HepG2 (cell line): ENCODE data around the gene FJX1. TPM values are rescaled to one million over a fixed set of nuclear protein-coding genes. Genes with fewer than 3 reads are reported as not detected.
A peak's percentile ranks its signal among the peaks of the same experiment; 100 is the strongest.

Experiments
- FOXO1 ChIP-seq: sonication (generic); formaldehyde crosslinking; IDR thresholded peaks from 2 replicates; pipeline ENCODE4 v1.4.0; 2020; ENCODE audit warnings: missing genetic modification reagents
- HDAC2 ChIP-seq: sonication (generic); formaldehyde crosslinking; IDR thresholded peaks from 2 replicates; pipeline ENCODE4 v1.4.0; 2020; ENCODE audit warnings: missing genetic modification reagents
- HIVEP1 ChIP-seq: sonication (generic); formaldehyde crosslinking; IDR thresholded peaks from 2 replicates; pipeline ENCODE4 v1.4.0; 2020; ENCODE audit warnings: mild to moderate bottlenecking, missing genetic modification reagents
- HOXA3 ChIP-seq: sonication (generic); formaldehyde crosslinking; IDR thresholded peaks from 2 replicates; pipeline ENCODE4 v1.5.0; 2020; ENCODE audit warnings: missing genetic modification reagents
- IRX3 ChIP-seq: sonication (generic); formaldehyde crosslinking; IDR thresholded peaks from 2 replicates; pipeline ENCODE4 v1.8.1; 2023; ENCODE audit warnings: mild to moderate bottlenecking, low read depth, missing genetic modification reagents, borderline replicate concordance
- MAFG ChIP-seq: sonication (generic); formaldehyde crosslinking; IDR thresholded peaks from 2 replicates; pipeline ENCODE4 v1.5.1; 2020; ENCODE audit warnings: mild to moderate bottlenecking, missing genetic modification reagents
- MNT ChIP-seq: fragments of 450-650 bp; IDR thresholded peaks from 2 replicates; pipeline ENCODE4 v1.6.1; 2016
- PBX2 ChIP-seq: IDR thresholded peaks from 2 replicates; pipeline ENCODE4 v1.6.1; 2016; ENCODE audit warnings: control low read depth
- RAD21 ChIP-seq: fragments of 450-650 bp; formaldehyde crosslinking; IDR thresholded peaks from 2 replicates; pipeline ENCODE4 v1.5.0; 2020; ENCODE audit warnings: mild to moderate bottlenecking
- RNF2 ChIP-seq: fragments of 450-650 bp; conservative IDR thresholded peaks from 2 replicates; pipeline ENCODE4 v1.6.1; 2016; ENCODE audit warnings: low read depth
- UBTF ChIP-seq: sonication (generic); formaldehyde crosslinking; IDR thresholded peaks from 2 replicates; pipeline ENCODE4 v1.4.0; 2020; ENCODE audit warnings: mild to moderate bottlenecking, missing genetic modification reagents
- ZBTB44 ChIP-seq: sonication (generic); formaldehyde crosslinking; IDR thresholded peaks from 2 replicates; pipeline ENCODE4 v1.4.0; 2020; ENCODE audit warnings: missing genetic modification reagents
- ZFP37 ChIP-seq: sonication (generic); formaldehyde crosslinking; IDR thresholded peaks from 2 replicates; pipeline ENCODE4 v1.4.0; 2020; ENCODE audit warnings: missing genetic modification reagents, borderline replicate concordance
- ZFY ChIP-seq: sonication (generic); formaldehyde crosslinking; IDR thresholded peaks from 2 replicates; pipeline ENCODE4 v1.4.0; 2020; ENCODE audit warnings: missing genetic modification reagents
- ZNF496 ChIP-seq: sonication (generic); formaldehyde crosslinking; IDR thresholded peaks from 2 replicates; pipeline ENCODE4 v1.8.1; 2023; ENCODE audit warnings: mild to moderate bottlenecking, moderate library complexity, missing genetic modification reagents; ENCODE audit not compliant: insufficient replicate concordance
- ZNF574 ChIP-seq: sonication (generic); formaldehyde crosslinking; IDR thresholded peaks from 2 replicates; pipeline ENCODE4 v1.4.0; 2020; ENCODE audit warnings: missing genetic modification reagents
- ZNF577 ChIP-seq: sonication (generic); formaldehyde crosslinking; IDR thresholded peaks from 2 replicates; pipeline ENCODE4 v1.4.0; 2020; ENCODE audit warnings: mild to moderate bottlenecking, low read depth, missing genetic modification reagents, borderline replicate concordance
- ZNF773 ChIP-seq: sonication (generic); formaldehyde crosslinking; IDR thresholded peaks from 2 replicates; pipeline ENCODE4 v1.4.0; 2020; ENCODE audit warnings: missing genetic modification reagents, borderline replicate concordance
- ZNF777 ChIP-seq: sonication (generic); formaldehyde crosslinking; IDR thresholded peaks from 2 replicates; pipeline ENCODE4 v1.4.0; 2020; ENCODE audit warnings: missing genetic modification reagents
- ZNF782 ChIP-seq: sonication (generic); formaldehyde crosslinking; IDR thresholded peaks from 2 replicates; pipeline ENCODE4 v1.4.0; 2020; ENCODE audit warnings: missing genetic modification reagents, mild to moderate bottlenecking, borderline replicate concordance
- ZNF841 ChIP-seq: sonication (generic); formaldehyde crosslinking; IDR thresholded peaks from 2 replicates; pipeline ENCODE4 v1.8.1; 2023; ENCODE audit warnings: missing genetic modification reagents, borderline replicate concordance
- polyA plus RNA-seq, 8 experiments: library from polyadenylated mRNA; depleted of rRNA in 3 of 8; stranded (reverse) in 7 of 8; unstranded in 1 of 8; fragments of >200 nt; fragmentation: Illumina TruSeq in 4 of 8; extraction: Trizol in 4 of 8; gene quantifications; 2 replicates each; pipeline versions ENCODE4 v1.2.1 to v1.2.3, GENCODE V29; 2011 to 2016; ENCODE audit warnings: low read depth in 4 of 8, missing spikeins in 1 of 8, mixed read lengths in 1 of 8; ENCODE audit not compliant: insufficient read depth in 1 of 8
- total RNA-seq, 5 experiments: library from RNA; depleted of rRNA; stranded (reverse); fragments of >200 nt; fragmentation: Illumina TruSeq; extraction: Trizol; gene quantifications; 2 replicates each; pipeline ENCODE4 v1.2.3, GENCODE V29; 2016; ENCODE audit warnings: low read depth in 1 of 5

The FJX1 gene
- total and polyA plus RNA-seq, 2 of the 13 experiments (the other 11 are each of a cell fraction or from before 2014, with no cell fraction given), result 0.40 to 0.82 TPM

DNA sequence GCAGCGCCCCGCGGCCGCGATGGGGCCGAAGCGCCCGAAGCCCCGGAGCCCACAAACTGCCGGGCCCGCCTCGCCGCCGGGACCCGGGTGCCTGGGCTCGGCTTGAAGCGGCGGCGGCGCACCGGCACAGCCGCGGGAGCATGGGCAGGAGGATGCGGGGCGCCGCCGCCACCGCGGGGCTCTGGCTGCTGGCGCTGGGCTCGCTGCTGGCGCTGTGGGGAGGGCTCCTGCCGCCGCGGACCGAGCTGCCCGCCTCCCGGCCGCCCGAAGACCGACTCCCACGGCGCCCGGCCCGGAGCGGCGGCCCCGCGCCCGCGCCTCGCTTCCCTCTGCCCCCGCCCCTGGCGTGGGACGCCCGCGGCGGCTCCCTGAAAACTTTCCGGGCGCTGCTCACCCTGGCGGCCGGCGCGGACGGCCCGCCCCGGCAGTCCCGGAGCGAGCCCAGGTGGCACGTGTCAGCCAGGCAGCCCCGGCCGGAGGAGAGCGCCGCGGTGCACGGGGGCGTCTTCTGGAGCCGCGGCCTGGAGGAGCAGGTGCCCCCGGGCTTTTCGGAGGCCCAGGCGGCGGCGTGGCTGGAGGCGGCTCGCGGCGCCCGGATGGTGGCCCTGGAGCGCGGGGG is 346 bp downstream of the FJX1 start (continued):
- TF ChIP-seq UBTF (CRISPR knock-in tag), result peak; percentile 47; the same call in 1 of the 2 replicates
- peak; percentile 11; the same call in 1 of the 2 replicates for TF ChIP-seq RAD21 (CRISPR knock-in tag)
- TF ChIP-seq ZNF574 (CRISPR knock-in tag), result no peak
- no peak for TF ChIP-seq MAFG
- no peak for TF ChIP-seq HDAC2
- TF ChIP-seq IRX3 (CRISPR knock-in tag), result no peak
- TF ChIP-seq RNF2, result 0 out of 2 replicates have a peak, but pooled peaks have one; percentile 50
- TF ChIP-seq ZNF841 (CRISPR knock-in tag), result 0 out of 2 replicates have a peak, but pooled peaks have one; percentile 54
- TF ChIP-seq ZNF782 (CRISPR knock-in tag), result no peak
- no peak for TF ChIP-seq HIVEP1 (CRISPR knock-in tag)
- TF ChIP-seq ZNF496 (CRISPR knock-in tag), result no peak
- TF ChIP-seq HOXA3 (CRISPR knock-in tag), result peak; percentile 25; the same call in 1 of the 2 replicates
- TF ChIP-seq ZNF777 (CRISPR knock-in tag), result peak; percentile 55; the same call in 1 of the 2 replicates
- TF ChIP-seq ZNF577 (CRISPR knock-in tag), result no peak
- TF ChIP-seq ZNF773 (CRISPR knock-in tag), result no peak
- no peak for TF ChIP-seq PBX2 (CRISPR knock-in tag)
- peak; percentile 60 for TF ChIP-seq ZFY (CRISPR knock-in tag)
- TF ChIP-seq ZFP37 (CRISPR knock-in tag), result no peak
- no peak for TF ChIP-seq FOXO1
- no peak for TF ChIP-seq MNT
- TF ChIP-seq ZBTB44, result no peak
